ENCODE results near the gene KLHL3. TPM values are rescaled to one million over a fixed set of nuclear protein-coding genes. Genes with fewer than 3 reads are reported as not detected.

KLHL3 gene
- total RNA-seq, 4 donors from 2014 or later, result 22.5 to 35.7 (median 27.5) TPM

DNA sequence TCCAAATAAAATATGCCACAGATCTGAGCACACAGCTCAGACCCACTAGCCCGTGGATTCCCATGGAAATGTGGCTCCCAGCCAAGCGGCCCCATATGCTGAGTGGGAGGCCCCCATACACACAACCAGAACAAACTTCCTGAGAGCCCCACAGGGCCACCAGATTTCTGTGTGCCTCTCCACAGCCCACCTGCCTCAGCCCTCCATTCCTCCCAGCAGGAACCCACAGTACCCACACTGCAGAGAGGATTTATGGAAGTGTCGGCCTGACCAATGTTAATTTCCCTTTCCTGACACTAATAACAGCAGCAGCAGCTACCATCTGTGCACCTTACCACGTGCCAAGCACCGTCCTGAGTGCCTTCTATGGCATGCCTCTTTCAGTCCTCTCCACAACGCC, 137.5 kb downstream of the KLHL3 start:
- 38 to 49% methylated on average over 6 of the region's 6 CpGs for WGBS, 2 donors
- Histone ChIP-seq H3K27ac (no peak overlapping the region), H3K4me1 (no peaks in the 10 kb centered on the region), H3K4me3 (no peak overlapping the region), H3K27me3 (peaks cover 0 to 11% of the 10 kb centered on the region in 2 donors), H3K9me3 (no peaks in the 10 kb centered on the region), H3K36me3 (no peaks in the 10 kb centered on the region)
- DNase-seq (ENCODE audit: low spot score in 2 of 2), result no peak
- TF ChIP-seq EP300 (IDR thresholded peaks at IDR 0.05) (no peak), POLR2A (IDR thresholded peaks at IDR 0.05) (no peak), CTCF (IDR thresholded peaks at IDR 0.05) (no peak)

GRCh38 chr5:137596941-137597340, 138.9 kb downstream of the KLHL3 start:
- peaks cover 0 to 11% of the 10 kb centered on the region in 2 donors for H3K27me3 ChIP-seq
- 71 to 79% methylated on average over 3 of the region's 3 CpGs for WGBS, 2 donors
- H3K9me3 ChIP-seq, result peaks cover 0 to 10% (median 2%) of the 10 kb centered on the region in 4 donors
- no peak overlapping the region for H3K4me3 ChIP-seq
- no peak overlapping the region for H3K27ac ChIP-seq
- DNase-seq (ENCODE audit: low spot score in 2 of 2), result no peak
- no peaks in the 10 kb centered on the region for H3K36me3 ChIP-seq
- no peaks in the 10 kb centered on the region for H3K4me1 ChIP-seq
- no peak for TF ChIP-seq CTCF (IDR thresholded peaks at IDR 0.05)
- no peak for TF ChIP-seq EP300 (IDR thresholded peaks at IDR 0.05)
- TF ChIP-seq POLR2A (IDR thresholded peaks at IDR 0.05), result no peak

DNA sequence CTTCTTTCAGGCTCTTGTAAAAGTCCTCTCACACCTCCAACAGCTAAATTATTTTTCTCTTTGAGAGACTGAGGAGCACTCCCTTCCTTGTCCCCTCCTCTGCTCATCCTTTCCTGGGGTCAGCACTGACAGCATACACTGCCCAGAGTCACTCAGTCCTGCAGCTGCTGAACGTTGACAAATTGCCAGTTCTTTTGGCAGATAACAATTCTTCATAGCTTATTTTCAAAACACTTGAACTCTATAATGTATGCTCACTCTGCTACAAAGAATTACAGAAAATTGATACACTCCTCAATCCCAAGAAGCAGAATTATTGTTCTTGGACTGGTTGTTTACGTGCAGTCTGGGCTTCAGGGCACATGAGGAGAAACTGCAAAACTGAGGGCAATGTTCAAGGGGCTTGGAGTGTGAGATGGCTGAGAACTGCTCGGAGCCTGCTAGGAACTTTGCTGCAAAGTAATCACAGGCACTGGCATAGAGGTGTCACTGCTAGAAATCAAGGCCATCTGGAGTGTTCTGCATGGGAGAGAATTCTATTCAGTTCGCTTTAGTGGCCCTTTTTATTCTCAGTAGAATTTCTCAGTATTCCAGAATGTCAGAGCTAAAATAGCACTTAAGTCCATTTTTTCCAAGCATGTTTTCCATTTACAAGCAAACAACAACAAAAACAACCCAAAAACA, 140.4 kb downstream of the KLHL3 start:
- WGBS, 2 donors, result 22 to 52% methylated on average over 4 of the region's 4 CpGs
- TF ChIP-seq EP300 (IDR thresholded peaks at IDR 0.05) (no peak), POLR2A (IDR thresholded peaks at IDR 0.05) (no peak), CTCF (IDR thresholded peaks at IDR 0.05) (no peak)

DNA sequence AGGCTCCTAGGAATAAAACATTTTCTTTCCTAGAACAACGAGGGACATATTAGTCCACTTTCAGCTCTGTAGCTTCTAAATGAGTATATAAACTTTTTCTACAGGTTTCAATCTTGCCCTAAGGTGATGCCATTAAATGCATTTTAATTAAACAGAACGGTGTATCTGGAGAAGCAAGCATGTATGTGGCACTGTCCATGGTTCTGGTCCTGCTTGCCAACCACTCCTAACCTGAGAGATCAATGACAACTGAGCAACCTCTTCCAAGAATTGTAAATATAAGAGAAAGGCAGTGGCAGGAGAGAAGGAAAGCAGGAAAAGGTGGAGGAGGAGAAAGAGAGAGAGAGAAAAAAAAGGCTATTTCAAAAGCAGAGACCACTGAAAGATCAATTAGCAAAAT, 141.2 kb downstream of the KLHL3 start:
- no peaks in the 10 kb centered on the region for H3K36me3 ChIP-seq
- no peaks in the 10 kb centered on the region for H3K4me1 ChIP-seq
- WGBS, 2 donors, result 41 to 43% methylated on average over 2 of the region's 2 CpGs
- TF ChIP-seq POLR2A (IDR thresholded peaks at IDR 0.05) (no peak), EP300 (IDR thresholded peaks at IDR 0.05) (no peak), CTCF (IDR thresholded peaks at IDR 0.05) (no peak)
- H3K27me3 ChIP-seq, result peaks cover 0 to 11% of the 10 kb centered on the region in 2 donors
- no peak for DNase-seq (ENCODE audit: low spot score in 2 of 2)
- no peak overlapping the region for H3K4me3 ChIP-seq
- H3K27ac ChIP-seq, result no peak overlapping the region
- H3K9me3 ChIP-seq, result peaks cover 0 to 16% (median 2%) of the 10 kb centered on the region in 4 donors

More for the DNA sequence above, 140.4 kb downstream of the KLHL3 start:
- H3K9me3 ChIP-seq, result peaks cover 0 to 16% (median 2%) of the 10 kb centered on the region in 4 donors
- no peak for DNase-seq (ENCODE audit: low spot score in 2 of 2)
- peaks cover 0 to 11% of the 10 kb centered on the region in 2 donors for H3K27me3 ChIP-seq
- H3K4me1 ChIP-seq, result no peaks in the 10 kb centered on the region
- no peak overlapping the region for H3K27ac ChIP-seq
- H3K4me3 ChIP-seq, result no peak overlapping the region
- no peaks in the 10 kb centered on the region for H3K36me3 ChIP-seq

DNA sequence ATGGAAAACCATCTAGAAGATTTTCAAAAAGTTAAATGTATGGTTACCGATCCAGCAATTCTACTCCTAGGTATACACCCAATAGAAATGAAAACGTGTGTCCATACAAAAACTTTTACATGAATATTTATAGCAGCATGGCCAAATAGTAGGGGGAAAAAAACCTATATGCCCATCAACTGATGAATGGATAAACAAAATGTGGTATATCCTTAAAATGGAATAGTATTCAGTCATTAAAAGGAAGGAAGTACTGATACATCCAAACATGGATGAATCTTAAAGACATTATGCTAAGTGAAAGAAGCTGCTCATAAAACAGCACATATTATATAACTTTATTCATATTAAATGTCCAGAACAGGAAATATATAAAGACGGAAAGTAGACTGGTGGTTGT, 143.6 kb downstream of the KLHL3 start:
- WGBS, 2 donors, result 91 to 94% methylated on average over 3 of the region's 3 CpGs
- DNase-seq (ENCODE audit: low spot score in 2 of 2), result no peak
- Histone ChIP-seq H3K9me3 (peaks cover 0 to 16% (median 2%) of the 10 kb centered on the region in 4 donors), H3K4me3 (no peak overlapping the region), H3K4me1 (no peaks in the 10 kb centered on the region), H3K27me3 (no peaks in the 10 kb centered on the region), H3K27ac (no peak overlapping the region), H3K36me3 (no peaks in the 10 kb centered on the region)
- no peak for TF ChIP-seq CTCF (IDR thresholded peaks at IDR 0.05)
- no peak for TF ChIP-seq POLR2A (IDR thresholded peaks at IDR 0.05)
- no peak for TF ChIP-seq EP300 (IDR thresholded peaks at IDR 0.05)
